ENCODE results near the gene CCDC69.
A peak's percentile ranks its signal among the peaks of the same experiment; 100 is the strongest.

CCDC69 gene

GRCh38 chr5:151183456-151184245 is 40.2 kb downstream of the CCDC69 start:
- no peak overlapping the region for H2BK120ac ChIP-seq (ENCODE audit: low read depth, low read length)
- H3K23ac ChIP-seq (ENCODE audit: low read depth, low read length, poor library complexity), result no peak overlapping the region
- H4K8ac ChIP-seq (ENCODE audit: low read depth, low read length), result no peak overlapping the region
- no peak overlapping the region for H2BK5ac ChIP-seq (ENCODE audit: low read length)
- H2AK5ac ChIP-seq (ENCODE audit: low read depth, low read length), result no peak overlapping the region
- no peak overlapping the region for H3K4me3 ChIP-seq (ENCODE audit: low read length in 2 of 2)
- no peak overlapping the region for H3K14ac ChIP-seq (ENCODE audit: low read length)
- no peak overlapping the region for H3K4me2 ChIP-seq (ENCODE audit: insufficient read depth, low read length, poor library complexity, severe bottlenecking)
- no peaks in the 10 kb centered on the region for H3K79me1 ChIP-seq (ENCODE audit: low read depth, low read length)
- H2AFZ ChIP-seq (ENCODE audit: low read length), result no peak overlapping the region
- H3K9ac ChIP-seq (ENCODE audit: low read depth, low read length, poor library complexity), result no peak overlapping the region
- H2BK15ac ChIP-seq (ENCODE audit: low read length), result no peak overlapping the region
- no peak overlapping the region for H4K91ac ChIP-seq (ENCODE audit: low read depth, low read length, poor library complexity)
- H3K18ac ChIP-seq (ENCODE audit: low read length), result peak overlapping the region; percentile 1
- no peaks in the 10 kb centered on the region for H3K9me3 ChIP-seq (replicated peaks in 1 of 2; ENCODE audit: control insufficient read depth in 2 of 2, insufficient read depth in 1 of 2, low read depth in 1 of 2, low read length in 2 of 2)
- H3K27me3 ChIP-seq (ENCODE audit: control insufficient read depth in 3 of 3, insufficient read depth in 3 of 3, low read depth in 1 of 3, low read length in 3 of 3), result peaks cover 0 to 26% (median 0%) of the 10 kb centered on the region in 3 experiments
- peaks cover 0 to 1% of the 10 kb centered on the region in 2 donors for H3K4me1 ChIP-seq (ENCODE audit: control insufficient read depth in 2 of 2, insufficient read depth in 1 of 2, low read depth in 1 of 2, low read length in 2 of 2)
- no peak overlapping the region for H2BK12ac ChIP-seq (ENCODE audit: low read length)
- DNase-seq (ENCODE audit: low spot score), result no peak
- no peak overlapping the region for H3K27ac ChIP-seq (replicated peaks; ENCODE audit: low read length)
- H3K4ac ChIP-seq (ENCODE audit: low read length), result no peak overlapping the region
- H3K36me3 ChIP-seq (replicated peaks in 1 of 2; ENCODE audit: control insufficient read depth in 2 of 2, insufficient read depth in 2 of 2, low read length in 2 of 2), result no peaks in the 10 kb centered on the region
- WGBS, 2 donors (ENCODE audit: extremely low coverage in 2 of 2, insufficient read length in 2 of 2, insufficient replicate concordance in 1 of 2), result no CpG with 5 or more reads among the region's 7 CpGs

DNA sequence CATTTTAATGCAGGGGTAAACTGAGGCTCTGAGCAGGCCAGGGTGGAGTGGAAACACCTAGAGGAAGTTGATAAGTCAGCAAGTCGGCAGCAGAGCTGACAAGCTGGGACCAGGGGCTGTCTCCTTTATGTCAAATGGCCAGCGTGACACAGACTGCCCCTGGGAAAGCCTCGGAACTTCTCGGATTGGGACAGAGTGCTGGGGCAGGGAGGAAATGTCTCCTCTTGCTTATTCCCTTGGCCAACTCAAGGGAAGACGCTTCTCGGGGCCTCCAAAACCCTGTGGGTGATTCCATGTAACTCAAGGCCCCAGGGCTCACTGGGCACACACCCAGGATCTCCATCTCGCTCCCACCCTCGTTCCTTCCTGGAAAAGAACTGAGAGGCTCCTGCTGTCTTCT is 40.9 kb downstream of the CCDC69 start:
- Histone ChIP-seq H3K4me3 (ENCODE audit: low read length in 2 of 2) (no peak overlapping the region), H3K4ac (ENCODE audit: low read length) (no peak overlapping the region), H3K23ac (ENCODE audit: low read depth, low read length, poor library complexity) (no peak overlapping the region), H3K9me3 (replicated peaks in 1 of 2; ENCODE audit: control insufficient read depth in 2 of 2, insufficient read depth in 1 of 2, low read depth in 1 of 2, low read length in 2 of 2) (no peaks in the 10 kb centered on the region), H2BK120ac (ENCODE audit: low read depth, low read length) (no peak overlapping the region), H3K9ac (ENCODE audit: low read depth, low read length, poor library complexity) (no peak overlapping the region), H3K18ac (ENCODE audit: low read length) (no peak overlapping the region), H3K27me3 (ENCODE audit: control insufficient read depth in 3 of 3, insufficient read depth in 3 of 3, low read depth in 1 of 3, low read length in 3 of 3) (peaks cover 0 to 26% (median 0%) of the 10 kb centered on the region in 3 experiments), H2AFZ (ENCODE audit: low read length) (no peak overlapping the region), H2AK5ac (ENCODE audit: low read depth, low read length) (peak overlapping the region; percentile 9), H2BK12ac (ENCODE audit: low read length) (no peak overlapping the region), H3K79me1 (ENCODE audit: low read depth, low read length) (no peaks in the 10 kb centered on the region), H3K36me3 (replicated peaks in 1 of 2; ENCODE audit: control insufficient read depth in 2 of 2, insufficient read depth in 2 of 2, low read length in 2 of 2) (no peaks in the 10 kb centered on the region), H3K14ac (ENCODE audit: low read length) (no peak overlapping the region), H3K4me1 (ENCODE audit: control insufficient read depth in 2 of 2, insufficient read depth in 1 of 2, low read depth in 1 of 2, low read length in 2 of 2) (peaks cover 0 to 1% of the 10 kb centered on the region in 2 donors), H4K8ac (ENCODE audit: low read depth, low read length) (no peak overlapping the region), H2BK15ac (ENCODE audit: low read length) (no peak overlapping the region), H4K91ac (ENCODE audit: low read depth, low read length, poor library complexity) (no peak overlapping the region), H3K27ac (replicated peaks; ENCODE audit: low read length) (no peak overlapping the region), H2BK5ac (ENCODE audit: low read length) (no peak overlapping the region), H3K4me2 (ENCODE audit: insufficient read depth, low read length, poor library complexity, severe bottlenecking) (no peak overlapping the region)
- DNase-seq (ENCODE audit: low spot score), result no peak
- WGBS, 2 donors (ENCODE audit: extremely low coverage in 2 of 2, insufficient read length in 2 of 2, insufficient replicate concordance in 1 of 2), result no CpG with 5 or more reads among the region's 8 CpGs

DNA sequence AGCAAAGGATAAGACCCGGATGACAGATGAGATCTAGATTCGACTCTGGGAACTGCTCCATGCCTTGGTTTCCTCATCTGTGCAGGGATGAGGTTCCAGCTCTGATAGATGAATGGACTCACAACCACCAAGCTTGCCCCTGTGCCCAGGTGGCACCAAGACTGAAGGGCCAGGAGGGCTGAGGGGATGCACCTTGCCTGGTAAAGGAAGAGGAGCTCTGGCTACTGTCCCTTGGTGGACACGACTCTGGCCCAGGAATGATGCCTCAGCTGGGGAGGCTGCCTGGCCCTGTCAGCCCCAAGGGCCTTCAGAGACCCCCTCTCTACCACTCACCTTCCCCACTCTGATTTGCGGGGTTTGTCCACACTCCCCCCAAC is 41.4 kb downstream of the CCDC69 start:
- H4K8ac ChIP-seq (ENCODE audit: low read depth, low read length), result no peak overlapping the region
- no peak overlapping the region for H3K4ac ChIP-seq (ENCODE audit: low read length)
- no peak overlapping the region for H3K18ac ChIP-seq (ENCODE audit: low read length)
- no peak overlapping the region for H2BK15ac ChIP-seq (ENCODE audit: low read length)
- H3K4me2 ChIP-seq (ENCODE audit: insufficient read depth, low read length, poor library complexity, severe bottlenecking), result no peak overlapping the region
- H2BK120ac ChIP-seq (ENCODE audit: low read depth, low read length), result no peak overlapping the region
- peaks cover 0 to 1% of the 10 kb centered on the region in 2 donors for H3K4me1 ChIP-seq (ENCODE audit: control insufficient read depth in 2 of 2, insufficient read depth in 1 of 2, low read depth in 1 of 2, low read length in 2 of 2)
- H2AK5ac ChIP-seq (ENCODE audit: low read depth, low read length), result peak overlapping the region; percentile 9
- DNase-seq (ENCODE audit: low spot score), result no peak
- no peak overlapping the region for H3K14ac ChIP-seq (ENCODE audit: low read length)
- H2AFZ ChIP-seq (ENCODE audit: low read length), result no peak overlapping the region
- H3K4me3 ChIP-seq (ENCODE audit: low read length in 2 of 2), result no peak overlapping the region
- H3K27me3 ChIP-seq (ENCODE audit: control insufficient read depth in 3 of 3, insufficient read depth in 3 of 3, low read depth in 1 of 3, low read length in 3 of 3), result peaks cover 0 to 26% (median 0%) of the 10 kb centered on the region in 3 experiments
- H2BK5ac ChIP-seq (ENCODE audit: low read length), result no peak overlapping the region
- no peak overlapping the region for H4K91ac ChIP-seq (ENCODE audit: low read depth, low read length, poor library complexity)
- no peak overlapping the region for H3K23ac ChIP-seq (ENCODE audit: low read depth, low read length, poor library complexity)
- H3K9ac ChIP-seq (ENCODE audit: low read depth, low read length, poor library complexity), result no peak overlapping the region
- H3K9me3 ChIP-seq (replicated peaks in 1 of 2; ENCODE audit: control insufficient read depth in 2 of 2, insufficient read depth in 1 of 2, low read depth in 1 of 2, low read length in 2 of 2), result no peaks in the 10 kb centered on the region
- no peak overlapping the region for H2BK12ac ChIP-seq (ENCODE audit: low read length)
- H3K79me1 ChIP-seq (ENCODE audit: low read depth, low read length), result no peaks in the 10 kb centered on the region
- no peak overlapping the region for H3K27ac ChIP-seq (replicated peaks; ENCODE audit: low read length)
- H3K36me3 ChIP-seq (replicated peaks in 1 of 2; ENCODE audit: control insufficient read depth in 2 of 2, insufficient read depth in 2 of 2, low read length in 2 of 2), result no peaks in the 10 kb centered on the region
- no CpG with 5 or more reads among the region's 4 CpGs for WGBS, 2 donors (ENCODE audit: extremely low coverage in 2 of 2, insufficient read length in 2 of 2, insufficient replicate concordance in 1 of 2)

DNA sequence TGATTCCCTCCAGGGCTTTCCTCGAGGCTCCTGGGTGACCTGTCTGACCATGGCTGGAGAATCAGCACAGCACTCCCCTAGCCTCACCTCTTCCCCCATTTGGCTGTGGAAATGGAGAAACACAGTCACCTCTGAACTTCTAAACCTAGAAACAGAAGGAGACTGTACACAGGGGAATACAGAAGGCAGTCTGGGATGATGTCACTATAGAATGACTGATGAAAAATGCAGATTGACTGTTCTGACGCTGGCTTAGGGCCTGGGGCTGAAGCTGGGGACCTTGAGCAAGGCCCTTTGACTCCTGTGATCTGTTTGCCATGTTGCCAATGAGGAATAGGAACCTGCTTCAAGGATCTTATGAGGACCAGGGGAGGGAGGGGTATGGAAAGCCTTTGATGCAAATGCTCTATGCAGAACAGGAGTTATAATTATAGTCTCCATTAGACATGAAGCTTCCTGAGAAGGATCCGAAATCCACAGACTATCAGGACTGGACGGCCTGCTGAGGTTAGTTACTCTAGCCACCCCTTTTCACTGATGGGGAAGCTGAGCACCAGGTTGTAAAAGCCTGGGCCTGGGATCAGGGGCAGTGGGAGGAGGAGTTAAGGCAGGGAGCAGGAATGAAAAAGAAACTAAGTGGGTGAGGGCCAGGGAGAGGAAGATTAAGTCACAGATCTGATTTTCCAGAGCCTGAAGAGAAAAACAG is 41.9 kb downstream of the CCDC69 start:
- WGBS, 2 donors (ENCODE audit: extremely low coverage in 2 of 2, insufficient read length in 2 of 2, insufficient replicate concordance in 1 of 2), result no CpG with 5 or more reads among the region's 4 CpGs
- no peak for DNase-seq (ENCODE audit: low spot score)
- H3K4ac ChIP-seq (ENCODE audit: low read length), result no peak overlapping the region

More for the DNA sequence above, 41.9 kb downstream of the CCDC69 start:
- H3K4me1 ChIP-seq (ENCODE audit: control insufficient read depth in 2 of 2, insufficient read depth in 1 of 2, low read depth in 1 of 2, low read length in 2 of 2), result peaks cover 0 to 1% of the 10 kb centered on the region in 2 donors
- no peak overlapping the region for H4K91ac ChIP-seq (ENCODE audit: low read depth, low read length, poor library complexity)
- H3K18ac ChIP-seq (ENCODE audit: low read length), result no peak overlapping the region
- no peak overlapping the region for H3K27ac ChIP-seq (replicated peaks; ENCODE audit: low read length)
- H2BK5ac ChIP-seq (ENCODE audit: low read length), result no peak overlapping the region
- H3K9me3 ChIP-seq (replicated peaks in 1 of 2; ENCODE audit: control insufficient read depth in 2 of 2, insufficient read depth in 1 of 2, low read depth in 1 of 2, low read length in 2 of 2), result no peaks in the 10 kb centered on the region
- no peaks in the 10 kb centered on the region for H3K79me1 ChIP-seq (ENCODE audit: low read depth, low read length)
- no peak overlapping the region for H2BK12ac ChIP-seq (ENCODE audit: low read length)
- H2BK120ac ChIP-seq (ENCODE audit: low read depth, low read length), result no peak overlapping the region
- H3K36me3 ChIP-seq (replicated peaks in 1 of 2; ENCODE audit: control insufficient read depth in 2 of 2, insufficient read depth in 2 of 2, low read length in 2 of 2), result no peaks in the 10 kb centered on the region
- H3K27me3 ChIP-seq (ENCODE audit: control insufficient read depth in 3 of 3, insufficient read depth in 3 of 3, low read depth in 1 of 3, low read length in 3 of 3), result peaks cover 0 to 26% (median 0%) of the 10 kb centered on the region in 3 experiments
- H3K4me2 ChIP-seq (ENCODE audit: insufficient read depth, low read length, poor library complexity, severe bottlenecking), result no peak overlapping the region
- no peak overlapping the region for H3K23ac ChIP-seq (ENCODE audit: low read depth, low read length, poor library complexity)
- no peak overlapping the region for H3K4me3 ChIP-seq (ENCODE audit: low read length in 2 of 2)
- no peak overlapping the region for H2BK15ac ChIP-seq (ENCODE audit: low read length)
- H2AFZ ChIP-seq (ENCODE audit: low read length), result no peak overlapping the region
- no peak overlapping the region for H3K9ac ChIP-seq (ENCODE audit: low read depth, low read length, poor library complexity)
- no peak overlapping the region for H4K8ac ChIP-seq (ENCODE audit: low read depth, low read length)
- H3K14ac ChIP-seq (ENCODE audit: low read length), result no peak overlapping the region
- no peak overlapping the region for H2AK5ac ChIP-seq (ENCODE audit: low read depth, low read length)

All from neuronal stem cell (in vitro differentiated cells).